Heart left ventricle (tissue), 16 donors: ENCODE measurements around the gene HDAC4. TPM values are rescaled to one million over a fixed set of nuclear protein-coding genes. Genes with fewer than 3 reads are reported as not detected.

ENCODE experiments used
- ATAC-seq, 4 donors: fragments of 200-7000 bp; cut with Tn5 transposase; one replicate each; pipeline ENCODE4 v1.9.1; 2020 to 2022; ENCODE audit warnings: moderate library complexity in 4 of 4, mild to moderate bottlenecking in 3 of 4, moderate number of reproducible peaks in 1 of 4
- DNase-seq, 5 donors: peaks; one replicate each; pipeline ENCODE4 v3.0.0-alpha.2; 2020
- H3K27ac ChIP-seq, 12 donors: fragments of 200-600 bp; sonication (generic) in 4 of 12; one replicate each; pipeline versions ENCODE4 v1.5.0 to v1.8.0; 2016 to 2022; ENCODE audit warnings: mild to moderate bottlenecking in 2 of 12
- H3K27me3 ChIP-seq, 9 donors: fragments of 200-600 bp; sonication (generic) in 2 of 9; one replicate each; pipeline versions ENCODE4 v1.5.1 to v1.8.0; 2016 to 2022; ENCODE audit warnings: mild to moderate bottlenecking in 3 of 9
- H3K36me3 ChIP-seq, 9 donors: fragments of 200-600 bp; sonication (generic) in 2 of 9; one replicate each; pipeline versions ENCODE4 v1.5.0 to v1.8.0; 2018 to 2022; ENCODE audit warnings: mild to moderate bottlenecking in 2 of 9
- H3K4me1 ChIP-seq, 12 donors: fragments of 200-600 bp; sonication (generic) in 4 of 12; one replicate each; pipeline versions ENCODE4 v1.5.0 to v1.8.0; 2016 to 2022; ENCODE audit warnings: mild to moderate bottlenecking in 3 of 12
- H3K4me3 ChIP-seq, 12 donors: fragments of 200-600 bp; sonication (generic) in 4 of 12; one replicate each; pipeline versions ENCODE4 v1.5.0 to v1.8.0; 2017 to 2022; ENCODE audit warnings: mild to moderate bottlenecking in 9 of 12, moderate library complexity in 4 of 12
- H3K9me3 ChIP-seq, 12 donors: fragments of 200-600 bp; sonication (generic) in 4 of 12; one replicate each; pipeline versions ENCODE4 v1.5.0 to v1.8.0; 2016 to 2022; ENCODE audit warnings: mild to moderate bottlenecking in 1 of 12
- CTCF ChIP-seq, 12 donors: fragments of 200-600 bp; sonication (generic) in 4 of 12; IDR thresholded peaks; one replicate each; pipeline versions ENCODE4 v1.5.0 to v1.8.0; 2018 to 2022; ENCODE audit warnings: antibody characterized with exemption in 12 of 12, mild to moderate bottlenecking in 5 of 12
- POLR2A ChIP-seq, 2 donors: fragments of 450-650 bp; IDR thresholded peaks; one replicate each; pipeline ENCODE4 v1.6.1; 2017; ENCODE audit warnings: antibody characterized with exemption in 2 of 2, mild to moderate bottlenecking in 2 of 2, moderate library complexity in 2 of 2
- WGBS, 4 donors: extraction: QIAGEN DNeasy Blood & Tissue Kit in 2 of 4; methylation state at CpG; one replicate each; pipeline versions ENCODE4 v1.1.5 to v1.1.7; 2013 to 2018; 5-methylcytosine and 5-hydroxymethylcytosine counted together
- intact Hi-C, 10 donors: fragments of 100-400 bp; cut with DNase I; formaldehyde crosslinking; loops; one replicate each; pipeline versions ENCODE4 v1.11.1 to v1.14.2; 2022
- polyA plus RNA-seq, 2 donors: library from polyadenylated mRNA; stranded (reverse); fragments of 200-250 nt; gene quantifications; one replicate each; pipeline ENCODE4 v1.2.3, GENCODE V29; 2013
- total RNA-seq, 9 donors: library from RNA; depleted of rRNA in 2 of 9; stranded (reverse); fragments of >200 nt in 2 of 9; fragmentation: NEBNext Ultra II Directional in 3 of 9; extraction: Animal tissue kit (Norgen Biotek cat#: 25700) in 3 of 9; gene quantifications; one replicate each; pipeline versions ENCODE4 v1.1.0 to v1.2.4, GENCODE V29; 2016 to 2023
- donor health status: ischemic (EF 13 %, LVEDD 7.1; RV severe dilation, severe dysfunction).
- donor health status: healthy with polysubstance abuse.
- donor health status: DM: no; HTN: yes; CAD: no.
- donor health status: DM: no; HTN: no; CAD: no.
- donor health status: ischemic (EF 25% LVEDD 6.9; RV normal size, moderate dysfunction).
- donor health status: ischemic (EF 25% LVEDD 5.7; RV mildly dilated, moderate dysfunction).
- donor health status: healthy.
- donor health status: DM: yes; HTN: yes; CAD: no.
- donor health status: ischemic (EF 35%, LVEDD 5.7; RV mildly dilated, moderate dysfunction).
- donor health status: nonischemic (EF 11% LVEDD 7.7; RV severe dilation, severe dysfunction).
- donor health status: DM: yes; HTN: yes; CAD: no.
- donor health status: PGD.
- donor health status: ischemic (EF 29% LVEDD 5.4; RV normal size, mild dysfunction).
- donor health status: nonischemic (EF 23%, LVEDD 6.1; RV moderate dilation, normal function).

The HDAC4 gene
- total and polyA plus RNA-seq, 11 donors = 13.9 to 37.6 (median 27.5) TPM

- DNase-seq (no peak), ATAC-seq (peak; percentile 34 to 58 (median 48))
- peak overlapping the region in 7 of 12 donors; percentile 2 to 92 (median 29) for H3K27ac ChIP-seq
- no peaks in the 10 kb centered on the region for H3K27me3 ChIP-seq
- TF ChIP-seq CTCF (IDR thresholded peaks at IDR 0.05) = no peak
- TF ChIP-seq POLR2A (IDR thresholded peaks at IDR 0.05) = no peak
- intact Hi-C loops = no loop called here
- H3K4me1 ChIP-seq = peaks cover 0 to 36% (median 11%) of the 10 kb centered on the region in 12 donors
- H3K4me3 ChIP-seq = no peak overlapping the region
- WGBS, 4 donors = 57 to 74% (median 66%) methylated on average over 28 of the region's 28 CpGs
- H3K9me3 ChIP-seq = no peaks in the 10 kb centered on the region
- H3K36me3 ChIP-seq = no peaks in the 10 kb centered on the region
Measured at GRCh38 chr2:239337122-239337876, 63.5 kb downstream of the HDAC4 start.

GRCh38 chr2:239331560-239331959, 69.3 kb downstream of the HDAC4 start:
- TF ChIP-seq POLR2A (IDR thresholded peaks at IDR 0.05) (no peak), CTCF (IDR thresholded peaks at IDR 0.05) (no peak)
- H3K4me1 ChIP-seq = peaks cover 0 to 66% (median 48%) of the 10 kb centered on the region in 12 donors
- DNase-seq (no peak), ATAC-seq (no peak)
- no peaks in the 10 kb centered on the region for H3K27me3 ChIP-seq
- peak overlapping the region in 7 of 12 donors; percentile 3 to 27 (median 16) for H3K4me3 ChIP-seq
- intact Hi-C loops = loop anchor here in 2 of 10 donors (5.0 kb wide), 2 partner anchors 44 to 66 kb away; no protein-coding TSS in a partner anchor
- WGBS, 4 donors = 70 to 80% (median 78%) methylated on average over 24 of the region's 24 CpGs
- H3K36me3 ChIP-seq = no peaks in the 10 kb centered on the region
- peak overlapping the region in 7 of 12 donors; percentile 6 to 94 (median 91) for H3K27ac ChIP-seq
- H3K9me3 ChIP-seq = no peaks in the 10 kb centered on the region

GRCh38 chr2:239330836-239331235, 70.0 kb downstream of the HDAC4 start:
- ATAC-seq (no peak), DNase-seq (peak in 1 of 5 donors; percentile 62)
- WGBS, 4 donors = 65 to 75% (median 74%) methylated on average over 13 to 14 of the region's 14 CpGs
- intact Hi-C loops = loop anchor here in 2 of 10 donors (5.0 kb wide), 2 partner anchors 44 to 66 kb away; no protein-coding TSS in a partner anchor
- H3K27ac ChIP-seq = peak overlapping the region; percentile 80 to 99 (median 92)
- peaks cover 0 to 68% (median 48%) of the 10 kb centered on the region in 12 donors for H3K4me1 ChIP-seq
- no peaks in the 10 kb centered on the region for H3K9me3 ChIP-seq
- no peaks in the 10 kb centered on the region for H3K36me3 ChIP-seq
- TF ChIP-seq POLR2A (IDR thresholded peaks at IDR 0.05) (no peak), CTCF (IDR thresholded peaks at IDR 0.05) (no peak)
- H3K27me3 ChIP-seq = no peaks in the 10 kb centered on the region
- H3K4me3 ChIP-seq = peak overlapping the region in 2 of 12 donors; percentile 18 to 24

- 43 to 64% (median 60%) methylated on average over 13 to 15 of the region's 15 CpGs for WGBS, 4 donors
- DNase-seq (peak in 4 of 5 donors; percentile 38 to 78 (median 72)), ATAC-seq (peak; percentile 5 to 24 (median 16))
- intact Hi-C loops = loop anchor here in 6 of 10 donors (2.0 to 10.0 kb wide), 5 partner anchors 43 to 93 kb away; partner anchors contain the start of gene HDAC4 (in 2 of the 6)
- Histone ChIP-seq H3K4me3 (no peak overlapping the region), H3K27me3 (no peaks in the 10 kb centered on the region), H3K27ac (peak overlapping the region; percentile 80 to 99 (median 92)), H3K4me1 (peaks cover 0 to 71% (median 48%) of the 10 kb centered on the region in 12 donors), H3K9me3 (no peaks in the 10 kb centered on the region), H3K36me3 (no peaks in the 10 kb centered on the region)
- TF ChIP-seq CTCF (IDR thresholded peaks at IDR 0.05) (no peak), POLR2A (IDR thresholded peaks at IDR 0.05) (peak in 1 of 2 donors; percentile 14)
Measured at GRCh38 chr2:239329972-239330572, 70.7 kb downstream of the HDAC4 start.
